ENCODE results near the gene CKLF.

Gene CKLF

DNA sequence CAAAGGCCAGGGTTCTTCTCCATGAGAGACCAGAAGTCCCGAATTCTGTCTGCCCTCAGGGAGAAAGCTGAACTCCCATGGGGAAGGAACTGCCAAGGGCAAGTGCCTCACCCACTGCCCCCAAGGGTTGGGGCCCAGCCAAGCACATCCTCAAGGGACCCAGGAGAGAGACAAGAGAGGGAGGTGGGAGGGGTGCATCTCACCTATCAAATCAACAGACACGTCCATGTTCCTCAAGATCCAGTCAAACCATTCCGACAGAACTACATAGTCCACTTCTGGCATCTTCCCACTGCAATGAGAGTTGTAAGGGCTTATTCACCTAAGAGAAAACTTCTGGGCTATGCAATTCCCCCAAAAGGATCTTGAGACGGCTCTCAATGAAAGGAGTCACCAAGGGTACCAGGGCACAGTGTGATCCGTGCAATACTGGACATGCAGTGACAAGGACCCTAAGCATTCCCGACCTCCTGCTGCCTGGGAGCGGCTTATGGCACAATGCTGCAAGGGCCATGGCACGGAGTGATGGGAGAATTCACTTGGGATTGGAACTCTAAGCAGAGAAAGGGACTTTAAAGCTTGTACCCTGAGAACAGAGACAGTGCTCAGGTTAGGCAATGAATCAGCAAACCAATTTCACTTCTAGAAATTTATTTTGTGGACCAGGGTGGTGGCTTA is 34.7 kb upstream of the CKLF start:
- DNase-seq, result no peak

DNA sequence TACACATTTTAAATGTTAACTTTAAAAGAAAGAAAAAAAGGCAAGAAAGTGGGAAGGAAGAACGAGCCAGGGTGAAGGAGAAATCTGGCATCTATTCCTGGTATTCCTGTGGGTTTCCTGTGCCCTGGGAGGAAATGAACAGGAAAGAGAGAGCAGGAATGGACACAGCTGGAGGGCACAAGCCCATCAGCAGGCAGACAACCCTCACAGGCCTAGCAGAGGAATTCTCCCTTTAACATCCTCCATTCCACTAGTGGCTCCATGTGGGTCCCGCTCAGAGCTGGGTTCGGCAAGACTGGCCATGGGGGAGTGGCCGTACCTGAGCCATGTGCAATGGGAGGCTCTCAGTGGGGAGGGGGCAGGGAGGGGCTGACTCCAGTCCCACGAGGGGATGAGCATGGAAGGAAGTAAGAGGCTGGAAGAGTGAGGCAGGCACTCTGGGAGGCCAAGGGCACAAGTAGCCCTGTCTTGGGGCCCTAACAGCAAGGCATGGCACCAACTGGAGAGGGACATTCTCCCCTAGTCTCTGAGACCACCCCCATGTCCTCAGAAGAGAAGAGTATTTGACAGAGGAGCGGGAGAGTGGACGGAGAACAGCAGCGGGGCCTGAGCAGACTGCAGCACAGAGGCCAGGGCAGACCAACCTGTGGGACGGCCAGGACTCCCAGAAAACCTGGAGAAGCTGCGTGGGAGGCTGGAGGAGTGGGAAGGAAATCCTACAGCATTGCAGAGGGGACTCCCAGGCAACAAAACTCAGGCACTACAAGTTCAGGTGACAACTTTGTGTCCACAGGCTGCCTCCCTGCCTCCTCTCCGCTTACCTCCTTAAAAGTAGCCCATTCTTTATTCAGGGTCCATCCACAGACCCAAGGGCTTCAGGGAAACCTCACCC is 32.6 kb upstream of the CKLF start:
- DNase-seq, result no peak

DNA sequence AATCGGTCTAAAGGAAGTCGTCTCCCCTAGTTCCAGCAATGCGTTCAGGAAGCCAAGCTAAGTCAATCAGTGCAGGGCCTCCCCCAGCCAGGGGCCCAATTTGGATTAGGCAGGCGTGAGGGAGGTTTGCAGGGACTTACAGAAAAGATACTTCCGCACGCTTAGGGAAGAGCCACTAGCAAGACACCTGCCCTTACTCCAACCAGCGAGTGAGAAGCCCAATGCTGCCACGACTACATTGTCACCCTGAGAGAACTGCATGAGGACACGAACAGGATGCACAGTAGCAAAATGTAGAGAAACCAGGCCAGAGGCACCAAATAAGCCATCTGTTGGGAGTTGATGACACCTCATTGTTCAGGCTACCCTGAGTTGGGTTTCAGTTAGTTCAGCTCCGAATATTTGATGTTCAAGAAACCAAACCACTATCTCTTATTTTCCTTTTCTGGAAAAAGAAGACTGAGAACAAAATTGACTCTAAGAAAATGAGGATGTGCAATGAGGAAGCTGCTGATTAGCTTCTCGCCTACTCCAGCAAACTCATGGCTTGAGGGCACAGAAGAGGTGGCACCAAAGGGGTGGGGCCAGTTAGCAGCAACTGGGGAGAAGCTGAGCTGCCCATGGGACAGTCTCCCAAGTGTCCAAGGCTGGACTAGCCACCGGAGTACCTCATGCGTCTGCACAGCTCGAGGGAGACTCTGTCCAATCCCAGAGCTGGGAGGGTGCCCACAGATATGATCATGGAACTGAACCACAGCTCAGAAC is 31.8 kb upstream of the CKLF start:
- DNase-seq, result no peak

DNA sequence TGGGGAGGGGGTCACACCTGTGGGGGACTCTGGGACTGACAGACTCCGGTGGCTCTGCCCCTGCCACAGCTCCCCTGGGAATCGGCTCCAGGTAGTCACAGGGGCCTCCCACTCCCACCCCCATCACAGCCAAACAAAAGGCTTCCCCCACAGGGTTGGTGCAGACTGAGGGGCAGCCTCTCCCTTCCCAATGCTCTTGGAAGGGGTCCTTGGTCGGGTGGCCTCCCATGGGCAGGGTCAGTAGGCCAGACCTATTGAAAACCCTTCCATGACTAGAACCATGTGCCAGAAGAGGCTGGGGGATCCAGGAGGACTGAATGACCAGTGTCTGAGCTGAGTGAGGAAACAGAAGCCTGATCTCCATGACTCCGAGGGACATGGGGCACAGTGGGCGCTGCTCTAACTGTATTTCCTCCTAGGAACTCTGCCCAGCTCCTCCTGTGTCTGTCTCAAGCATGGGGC is 31.1 kb upstream of the CKLF start:
- DNase-seq, result no peak

DNA sequence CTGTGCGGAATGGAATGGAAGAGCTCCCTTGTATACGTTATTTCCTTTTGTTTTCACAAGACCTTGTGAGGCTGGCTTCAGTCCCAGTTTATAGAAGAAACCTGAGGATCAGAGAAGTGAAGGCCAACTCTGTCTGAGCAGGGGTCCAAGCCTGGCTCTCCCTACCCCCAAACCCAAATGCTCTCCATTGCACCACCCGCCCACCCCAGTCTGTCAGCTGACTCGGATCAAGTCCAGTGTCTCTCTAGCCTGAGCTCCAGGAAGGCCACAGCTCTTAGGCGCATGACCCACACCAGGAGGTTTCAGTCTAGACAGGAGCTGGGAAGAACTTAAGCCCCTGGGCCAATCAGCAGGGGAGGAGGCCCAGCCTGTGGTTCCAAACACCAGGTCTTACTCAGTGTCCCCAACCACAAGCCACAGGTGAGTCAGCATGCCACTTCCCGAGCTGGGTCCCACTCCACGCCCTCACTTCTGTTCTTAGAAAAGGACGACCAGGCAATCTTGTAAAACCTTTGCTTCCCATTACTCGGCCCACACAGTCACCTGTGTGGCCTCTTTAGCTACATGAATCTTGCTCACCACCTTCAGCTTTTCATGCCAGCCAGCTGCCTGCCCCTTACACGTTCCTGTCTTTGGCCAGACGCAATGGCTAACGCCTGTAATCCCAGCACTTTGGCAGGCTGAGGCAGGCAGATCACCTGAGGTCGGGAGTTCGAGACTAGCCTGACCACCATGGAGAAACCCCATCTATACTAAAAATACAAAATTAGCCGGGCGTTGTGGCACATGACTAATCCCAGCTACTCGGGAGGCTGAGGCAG is 30.2 kb upstream of the CKLF start:
- no peak for DNase-seq

- no peak for DNase-seq
Observed at GRCh38 chr16:66522816-66523590, 29.4 kb upstream of the CKLF start.

DNA sequence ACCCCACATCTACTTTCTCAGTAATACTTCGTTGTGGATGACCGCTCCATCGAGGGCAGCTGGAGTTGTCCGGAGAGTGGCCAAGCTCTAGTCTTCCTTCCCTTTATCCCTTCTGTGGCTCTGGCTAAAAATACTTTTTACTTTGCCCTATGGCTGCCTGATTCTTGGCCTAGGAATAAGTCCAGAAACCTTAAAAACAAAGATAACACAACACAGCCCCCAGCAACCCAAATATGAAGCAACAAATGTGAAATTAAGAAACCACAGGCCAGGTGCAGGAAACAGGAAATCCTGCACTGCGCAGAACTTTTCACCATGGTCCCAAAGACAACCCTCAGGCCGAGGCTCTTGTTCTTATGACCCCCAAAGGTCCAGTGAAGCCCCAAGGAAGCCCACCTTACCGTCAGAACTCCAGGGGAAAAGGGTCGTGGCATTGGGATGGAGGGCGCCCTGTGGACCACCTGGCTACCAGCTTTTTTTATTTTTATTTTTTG is 28.5 kb upstream of the CKLF start:
- DNase-seq, result no peak

GRCh38 chr16:66524601-66525164 is 27.7 kb upstream of the CKLF start:
- no peak for DNase-seq

DNA sequence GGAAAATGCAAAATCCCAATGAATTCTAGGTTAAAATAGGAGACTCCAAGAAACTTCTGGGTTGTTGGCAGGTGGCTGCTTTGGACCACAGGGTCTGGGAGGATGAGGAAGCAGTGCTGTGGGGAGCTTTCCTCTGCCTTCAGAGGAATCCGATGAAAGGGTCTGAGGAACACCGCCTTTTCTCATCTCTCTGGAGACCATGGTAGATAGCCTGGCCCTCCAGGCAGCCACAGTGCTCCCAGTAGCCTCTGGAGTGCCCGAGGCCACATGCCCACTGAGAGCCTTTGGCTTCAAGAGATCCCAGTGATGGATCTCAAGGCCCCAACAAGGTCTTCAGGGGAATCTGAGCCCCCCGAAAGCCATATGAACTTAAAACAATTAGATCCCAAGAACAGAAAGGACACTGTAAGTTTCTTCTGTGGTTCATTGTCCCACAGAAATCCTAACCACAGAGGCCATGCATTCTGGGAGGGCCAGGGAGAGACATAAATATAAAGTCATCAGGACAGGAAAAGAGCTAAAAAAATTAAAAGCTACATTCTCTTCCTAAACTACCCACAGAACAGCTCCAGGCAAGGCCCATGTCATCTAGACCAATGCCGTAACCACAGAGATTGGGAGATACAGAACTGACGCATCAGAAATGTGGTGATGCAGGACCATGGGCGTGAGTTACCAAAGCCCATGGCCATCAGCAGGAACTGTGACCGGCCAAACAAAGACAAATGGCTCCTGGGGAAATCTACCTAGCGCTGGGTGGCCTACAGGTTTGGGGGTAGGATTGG is 26.8 kb upstream of the CKLF start:
- DNase-seq, result no peak

DNA sequence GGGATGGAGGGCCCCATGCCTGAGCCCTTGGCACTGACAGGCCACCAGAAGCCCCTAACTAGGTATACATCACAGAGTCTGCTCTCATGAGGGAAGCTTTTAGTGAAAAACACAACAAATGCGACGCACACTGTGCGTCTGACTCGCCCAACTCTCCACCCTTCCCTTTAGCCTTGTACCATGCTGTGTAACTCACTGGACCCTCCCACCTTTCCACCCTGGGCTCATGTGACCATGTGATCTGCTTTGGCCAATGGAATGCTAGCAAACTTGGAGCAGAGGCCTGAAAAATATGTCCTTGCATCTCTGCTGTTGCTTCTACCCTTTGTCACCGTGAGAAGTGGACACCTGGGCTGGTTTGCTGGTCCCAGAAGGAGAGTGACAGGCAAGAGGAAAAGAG is 24.1 kb upstream of the CKLF start:
- DNase-seq, result no peak

DNA sequence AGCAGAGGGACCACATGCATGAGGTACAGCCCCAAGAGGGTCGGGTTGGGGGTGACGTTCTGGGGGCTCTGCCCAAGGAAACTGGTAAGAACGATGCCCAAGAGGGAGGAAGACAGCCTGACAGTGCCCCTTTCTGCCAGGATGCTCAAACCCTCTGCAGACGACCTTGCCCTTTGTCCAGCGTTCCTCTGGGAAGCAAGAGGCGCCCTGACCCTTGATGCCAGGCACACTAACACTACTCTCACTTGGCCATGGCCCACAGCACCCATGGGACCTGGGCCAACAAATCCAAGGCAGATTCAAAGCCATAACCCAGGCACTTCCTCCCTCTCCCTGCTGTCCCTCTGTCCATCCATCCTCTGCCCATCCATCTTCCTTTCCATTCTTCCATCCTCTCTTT is 22.9 kb upstream of the CKLF start:
- DNase-seq, result no peak

DNA sequence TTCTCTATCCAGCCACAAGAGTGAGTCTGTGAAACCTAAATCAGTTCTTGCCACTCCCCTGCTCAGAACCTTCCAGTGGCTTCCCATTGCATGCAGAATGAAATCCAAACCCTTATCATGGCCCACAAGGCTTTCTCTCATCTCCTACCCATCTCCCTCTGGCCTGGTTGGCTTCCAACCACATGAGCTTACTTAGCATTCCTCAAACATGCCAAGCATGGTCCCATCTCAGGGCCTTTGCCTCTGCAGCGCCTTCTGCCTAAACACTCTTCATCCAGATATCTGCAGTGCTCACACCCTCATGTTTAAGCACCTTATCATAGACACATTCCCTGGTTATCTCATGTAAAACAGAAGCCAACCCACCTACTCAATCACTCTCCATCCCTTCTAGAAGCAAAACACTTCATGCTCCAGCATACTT is 18.0 kb upstream of the CKLF start:
- DNase-seq, result no peak

DNA sequence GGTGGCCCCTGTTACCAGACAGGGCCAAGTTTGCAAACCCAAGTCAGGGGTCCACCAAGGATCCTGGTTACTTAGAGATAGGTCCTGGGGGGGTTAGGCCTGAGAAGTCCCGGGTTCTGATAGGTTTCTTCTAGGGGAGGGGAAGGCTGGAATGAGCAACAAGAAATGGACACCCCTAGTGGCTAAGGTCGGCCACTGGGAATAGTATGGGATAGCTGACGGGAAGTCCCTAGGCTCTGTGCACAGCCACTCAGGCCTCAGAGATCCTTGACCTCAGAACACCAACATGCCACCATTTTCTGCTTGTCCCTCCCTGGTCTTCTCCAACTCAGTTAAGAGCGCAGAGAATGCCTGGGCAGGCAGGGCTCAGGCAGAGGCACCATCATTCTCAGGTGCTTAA is 15.9 kb upstream of the CKLF start:
- DNase-seq, result no peak

GRCh38 chr16:66537236-66537635 is 15.1 kb upstream of the CKLF start:
- DNase-seq, result no peak

DNA sequence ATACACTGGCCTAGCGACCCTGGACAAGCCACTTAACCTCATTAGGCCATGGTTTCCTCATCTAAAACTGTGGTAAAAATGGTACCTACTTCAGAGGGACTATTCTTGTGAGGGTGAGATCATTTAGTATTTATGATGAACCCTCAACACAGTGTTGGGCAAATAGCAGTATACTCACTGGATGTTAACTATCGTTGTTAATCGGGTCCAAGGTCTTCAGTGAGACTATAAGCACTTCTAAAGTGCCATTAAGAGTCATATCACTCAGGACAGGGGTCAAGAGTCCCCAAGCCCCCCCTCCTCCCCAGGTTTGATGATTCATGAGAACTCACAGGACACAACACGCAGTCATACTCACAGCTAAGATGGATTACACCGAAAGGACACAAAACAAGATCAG is 13.5 kb upstream of the CKLF start:
- no peak for DNase-seq

DNA sequence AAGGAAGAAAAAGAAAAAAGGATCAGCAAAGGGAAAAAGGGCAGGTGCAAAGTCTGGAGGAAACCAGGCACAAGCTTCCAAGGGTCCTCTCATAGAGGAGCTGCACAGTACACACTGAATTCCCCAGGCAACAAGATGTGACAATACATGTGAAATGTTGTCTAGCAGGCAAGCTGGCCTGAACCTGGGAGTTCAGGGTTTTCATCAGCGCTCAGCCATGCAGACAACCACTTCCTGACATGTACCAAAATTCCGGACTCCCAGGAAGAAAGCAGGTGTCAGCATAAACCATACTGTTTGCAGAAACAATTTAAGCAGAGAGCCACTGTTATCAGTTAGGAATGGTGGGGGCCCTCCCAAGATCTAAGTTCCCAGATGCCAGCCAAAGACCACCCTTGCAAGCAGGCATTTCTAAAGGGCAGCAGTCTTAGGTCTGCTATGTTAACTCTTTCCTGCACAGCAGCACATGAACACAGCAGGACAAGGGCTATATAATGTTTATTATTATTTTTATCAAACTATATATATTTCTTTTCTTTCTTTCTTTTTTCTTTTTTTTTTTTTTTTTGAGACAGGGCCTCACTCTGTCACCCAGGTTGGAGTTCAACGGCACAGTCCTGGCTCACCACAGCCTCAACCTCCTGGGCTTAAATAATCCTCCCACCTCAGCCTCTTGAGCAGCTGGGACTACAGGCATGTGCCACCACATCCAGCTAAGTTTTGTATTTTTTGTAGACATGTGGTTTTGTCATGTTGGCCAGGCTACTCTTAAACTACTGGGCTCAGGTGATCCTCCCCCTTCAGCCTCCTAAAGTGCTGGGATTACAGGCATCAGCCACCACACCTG is 12.5 kb upstream of the CKLF start:
- no peak for DNase-seq

GRCh38 chr16:66541388-66542355 is 10.7 kb upstream of the CKLF start:
- DNase-seq, result no peak

DNA sequence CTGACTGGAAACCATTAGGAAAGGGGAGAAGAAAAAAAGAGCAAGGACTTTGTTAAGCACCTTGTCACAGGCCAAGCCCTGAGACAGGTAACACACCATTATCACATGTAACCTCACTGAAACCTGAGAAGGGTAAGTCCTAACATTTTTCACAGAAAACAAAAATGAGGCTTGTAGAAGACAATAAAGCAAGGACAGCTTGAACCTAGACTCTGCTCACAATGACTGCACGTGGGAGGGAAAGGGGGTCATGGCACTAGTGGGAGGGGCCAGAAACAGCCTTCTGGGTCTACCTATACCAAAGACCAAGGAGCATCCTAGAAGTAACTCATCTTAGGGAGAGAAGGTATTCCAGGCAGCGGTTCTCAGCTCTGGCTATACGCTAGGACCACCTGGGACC is 10.0 kb upstream of the CKLF start:
- DNase-seq, result no peak

Data from activated gamma-delta T cell (primary cell).